HTERT RPE-1 (cell line): ENCODE measurements around the gene PSMC1.

Source experiments
- in situ Hi-C: fragments of 300-500 bp; cut with MboI; formaldehyde crosslinking; loops from 4 replicates; pipeline ENCODE4 v1.14.3; 2020; ENCODE audit warnings: low sequenced_read_pairs

The PSMC1 gene

DNA sequence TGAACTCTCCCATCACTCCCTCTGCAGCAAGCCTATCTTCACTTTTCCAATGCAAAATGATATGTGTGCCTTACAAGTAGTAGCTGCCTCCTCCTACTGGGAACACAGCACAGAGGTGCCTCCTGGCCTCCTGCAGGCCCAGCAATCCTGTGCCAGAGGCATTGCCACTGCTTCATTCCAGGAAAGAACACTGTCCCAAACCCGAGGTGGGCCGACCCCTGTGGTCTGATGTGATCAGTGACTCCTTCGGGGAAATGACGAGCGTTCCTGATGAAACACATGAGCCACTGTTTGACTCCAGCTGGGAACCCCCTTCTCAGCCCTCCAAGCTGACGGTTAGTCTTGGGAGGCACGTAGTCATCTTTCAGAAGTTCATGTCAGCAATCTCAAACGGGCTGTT, 19.5 kb downstream of the PSMC1 start:
- in situ Hi-C loops, result no loop called here

- in situ Hi-C loops, result no loop called here
These were observed 20.5 kb downstream of the PSMC1 start for GRCh38 chr14:90276646-90277367.

GRCh38 chr14:90277581-90278198, 21.3 kb downstream of the PSMC1 start:
- in situ Hi-C loops, result no loop called here

DNA sequence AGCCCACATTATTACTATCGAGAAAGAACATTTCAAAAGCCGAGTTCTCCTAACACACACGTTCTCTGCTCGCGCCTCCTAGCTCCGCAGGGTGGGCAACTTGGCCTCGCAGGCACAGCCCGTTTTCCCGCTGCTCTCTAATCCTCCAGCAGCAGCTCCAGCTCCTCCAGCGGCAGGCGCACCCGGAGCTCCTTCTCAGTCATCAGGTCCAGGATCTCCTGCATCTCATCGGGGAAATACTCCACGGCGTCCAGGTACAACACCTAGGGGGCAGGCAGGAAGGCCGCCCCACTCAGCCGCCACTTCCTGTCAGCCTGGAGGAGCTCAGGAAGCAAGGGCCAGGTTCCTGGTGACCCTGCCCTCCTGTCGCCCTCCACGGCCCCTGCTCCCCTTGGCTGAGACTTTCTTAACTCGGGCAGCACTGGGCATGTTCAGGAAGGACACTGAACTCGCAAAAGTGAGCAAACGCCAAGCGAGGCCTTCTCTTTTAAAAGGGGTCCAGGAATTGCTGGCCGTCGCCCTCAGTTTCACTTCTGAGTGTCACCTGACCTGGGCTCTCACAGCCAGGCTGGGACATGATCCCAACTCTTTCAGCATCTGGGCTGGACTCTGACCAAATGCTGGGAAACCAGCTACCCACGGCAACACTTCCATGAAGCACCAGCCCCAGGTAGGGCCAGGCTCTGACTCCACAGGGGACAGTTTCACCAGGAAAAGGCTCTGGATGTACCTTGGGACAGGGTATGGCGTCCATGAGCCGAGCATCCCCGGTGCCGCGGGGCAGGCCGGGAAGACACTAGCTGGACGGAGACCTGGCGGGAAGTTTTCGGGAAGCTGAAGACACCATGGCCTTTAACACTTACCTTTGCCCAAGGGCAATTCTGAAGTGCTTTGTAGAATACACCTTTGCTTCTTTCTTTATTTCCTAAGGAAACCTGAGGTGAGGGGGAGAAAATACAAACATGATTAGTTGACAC, 22.1 kb downstream of the PSMC1 start:
- in situ Hi-C loops, result no loop called here

GRCh38 chr14:90280096-90280495, 23.7 kb downstream of the PSMC1 start:
- in situ Hi-C loops, result no loop called here

- in situ Hi-C loops, result no loop called here
These were observed 24.9 kb downstream of the PSMC1 start for GRCh38 chr14:90281261-90281660.

GRCh38 chr14:90281756-90282155, 25.4 kb downstream of the PSMC1 start:
- in situ Hi-C loops, result no loop called here

- in situ Hi-C loops, result no loop called here
These were observed 31.4 kb downstream of the PSMC1 start for GRCh38 chr14:90287791-90288190.

GRCh38 chr14:90288651-90289355, 32.5 kb downstream of the PSMC1 start:
- in situ Hi-C loops, result no loop called here

DNA sequence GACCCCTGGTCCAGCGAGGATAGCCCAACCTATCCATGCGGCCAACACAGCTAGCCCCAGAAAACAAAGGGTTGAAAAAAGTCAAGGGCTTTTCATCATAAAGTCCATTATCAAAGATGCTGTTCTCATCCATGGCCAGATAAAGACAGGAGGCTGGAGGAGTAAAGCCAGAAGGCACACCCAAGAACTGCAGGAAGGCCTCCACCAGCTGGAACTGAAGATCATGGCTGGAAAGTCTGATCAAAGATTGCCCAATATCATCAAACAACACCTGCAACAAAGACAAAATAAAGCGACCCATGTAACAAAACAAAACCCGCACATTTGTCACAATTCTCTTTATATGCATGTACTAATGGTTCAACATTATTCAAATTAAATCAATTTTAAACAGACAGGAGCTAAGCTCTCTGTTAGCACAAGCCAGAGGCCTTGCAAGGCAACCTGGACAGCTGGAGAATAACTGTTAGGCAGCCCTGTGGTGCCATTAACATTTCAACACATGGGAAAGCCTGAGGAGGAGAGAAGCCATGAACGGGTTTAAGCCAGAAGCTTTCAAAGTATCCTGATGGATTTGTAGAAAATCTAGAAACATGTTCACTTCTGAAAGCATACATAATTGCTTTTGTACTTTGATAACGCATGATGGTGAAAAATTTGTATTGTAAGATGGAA, 34.1 kb downstream of the PSMC1 start:
- in situ Hi-C loops, result no loop called here

DNA sequence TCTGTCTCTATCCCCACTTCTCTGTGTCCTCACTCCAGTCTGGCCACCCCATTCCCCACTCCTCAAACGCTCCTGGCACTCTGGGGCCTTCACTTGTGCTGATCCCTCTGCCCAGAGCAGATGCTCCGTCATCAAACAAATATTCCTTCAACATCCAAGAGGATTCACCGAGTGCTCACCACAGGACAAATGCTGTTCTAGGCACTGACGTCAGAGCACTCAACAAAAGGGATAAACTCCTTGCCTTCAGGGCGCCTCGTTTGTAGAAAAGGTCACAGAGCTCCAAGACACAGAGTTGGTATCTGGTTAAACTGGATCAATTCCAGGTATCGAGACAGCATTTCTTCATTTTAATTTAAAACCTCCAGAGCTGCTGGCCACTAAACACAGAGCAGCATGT, 35.3 kb downstream of the PSMC1 start:
- in situ Hi-C loops, result no loop called here

DNA sequence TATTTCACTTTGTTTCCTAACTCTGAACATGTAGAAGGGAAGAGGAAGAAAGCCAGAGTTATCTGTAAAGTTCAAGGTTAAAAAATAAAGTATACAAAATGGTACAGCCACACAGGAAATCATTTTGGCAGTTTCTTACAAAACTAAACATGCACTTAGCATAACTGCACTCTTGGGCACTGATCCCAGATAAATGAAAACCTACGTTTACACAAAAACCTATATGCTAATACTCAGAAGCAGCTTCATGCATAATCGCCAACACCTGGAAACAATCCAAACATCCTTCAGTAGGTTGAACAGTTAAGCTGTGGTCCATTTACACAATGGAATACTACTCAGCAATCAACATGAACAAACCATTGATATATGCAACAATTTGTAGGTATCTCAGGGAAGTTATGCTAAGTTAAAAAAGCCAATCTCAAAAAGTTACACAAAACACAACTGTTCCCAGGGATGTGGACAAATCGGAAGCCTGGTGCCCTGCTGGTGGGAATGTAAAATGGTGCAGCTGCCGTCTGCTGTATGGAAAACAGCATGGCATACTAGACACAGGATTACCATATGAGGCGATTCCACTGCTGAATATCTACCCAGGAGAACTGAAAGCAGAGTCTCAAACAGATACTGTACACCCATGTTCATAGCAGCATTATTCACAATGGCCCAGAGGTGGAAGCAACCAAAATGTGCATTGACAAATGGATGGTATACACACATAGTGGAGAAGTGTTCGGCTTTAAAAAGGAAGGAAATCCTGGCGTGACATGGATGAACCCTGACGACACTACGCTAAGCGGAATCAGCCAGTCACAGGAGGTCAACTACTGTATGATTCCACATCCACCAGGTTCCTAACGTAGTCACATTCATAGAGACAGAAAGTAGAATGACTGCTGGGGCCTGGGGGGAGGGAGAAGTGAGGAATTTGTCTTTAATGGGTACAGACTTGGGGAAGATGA, 37.7 kb downstream of the PSMC1 start:
- in situ Hi-C loops, result no loop called here

DNA sequence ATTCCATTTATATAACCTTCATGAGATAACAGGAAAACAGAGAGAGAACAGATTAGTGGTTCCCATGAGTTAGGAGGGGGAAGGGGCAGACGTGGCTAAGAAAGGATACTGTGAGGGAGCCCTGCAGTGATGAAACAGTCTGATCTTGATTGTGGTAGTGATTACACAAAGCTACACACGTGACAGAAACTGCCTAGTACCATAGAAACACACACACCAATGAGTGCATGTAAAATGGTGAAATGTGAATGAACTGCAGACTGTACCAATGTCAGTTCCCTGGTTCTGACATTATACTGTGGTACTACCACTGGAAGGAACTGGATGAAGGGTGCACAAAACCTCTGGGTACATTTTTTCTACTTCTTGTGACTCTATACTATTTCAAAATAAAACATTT, 38.5 kb downstream of the PSMC1 start:
- in situ Hi-C loops, result no loop called here

GRCh38 chr14:90295870-90296516, 39.6 kb downstream of the PSMC1 start:
- in situ Hi-C loops, result no loop called here

- in situ Hi-C loops, result no loop called here
These were observed 40.3 kb downstream of the PSMC1 start for GRCh38 chr14:90296641-90297040.

DNA sequence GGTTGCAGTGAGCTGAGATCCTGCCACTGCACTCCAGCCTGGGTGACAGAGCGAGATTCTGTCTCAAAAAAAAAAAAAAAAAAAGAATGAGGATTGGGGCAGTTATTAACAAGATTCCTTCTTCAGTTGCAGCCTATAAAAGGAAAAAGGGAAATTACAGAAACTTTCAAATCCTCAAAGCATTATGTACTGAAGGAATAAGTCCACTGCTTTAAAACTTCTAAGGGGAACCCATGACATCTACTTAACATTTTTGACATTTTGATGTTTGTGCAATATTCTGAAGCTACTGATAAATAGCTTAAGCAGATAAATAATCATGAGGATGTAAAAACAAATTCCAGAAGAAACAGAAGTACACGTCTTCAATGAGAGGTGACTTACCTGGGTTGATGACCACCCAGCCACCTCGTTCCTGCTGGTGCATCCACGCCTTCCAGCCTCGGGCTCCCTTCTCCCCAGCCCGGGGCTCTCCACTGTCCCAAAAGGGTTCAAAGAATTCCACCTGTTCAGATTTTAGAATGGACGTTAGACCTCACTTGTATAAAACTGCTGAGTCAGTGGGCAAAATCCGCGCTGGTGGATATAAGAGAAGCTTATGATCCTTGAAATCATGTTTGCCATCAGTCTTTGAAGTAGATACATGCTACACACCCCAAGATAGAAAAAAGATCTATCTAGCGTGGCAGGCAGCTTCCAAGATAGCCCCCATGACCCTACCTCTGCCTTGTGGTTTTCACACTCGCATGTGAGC, 41.7 kb downstream of the PSMC1 start:
- in situ Hi-C loops, result no loop called here

GRCh38 chr14:90299408-90299807, 43.1 kb downstream of the PSMC1 start:
- in situ Hi-C loops, result no loop called here

- in situ Hi-C loops, result no loop called here
These were observed 44.3 kb downstream of the PSMC1 start for GRCh38 chr14:90300611-90301047.
